ENCODE measurements around the gene DLGAP1.

DNA sequence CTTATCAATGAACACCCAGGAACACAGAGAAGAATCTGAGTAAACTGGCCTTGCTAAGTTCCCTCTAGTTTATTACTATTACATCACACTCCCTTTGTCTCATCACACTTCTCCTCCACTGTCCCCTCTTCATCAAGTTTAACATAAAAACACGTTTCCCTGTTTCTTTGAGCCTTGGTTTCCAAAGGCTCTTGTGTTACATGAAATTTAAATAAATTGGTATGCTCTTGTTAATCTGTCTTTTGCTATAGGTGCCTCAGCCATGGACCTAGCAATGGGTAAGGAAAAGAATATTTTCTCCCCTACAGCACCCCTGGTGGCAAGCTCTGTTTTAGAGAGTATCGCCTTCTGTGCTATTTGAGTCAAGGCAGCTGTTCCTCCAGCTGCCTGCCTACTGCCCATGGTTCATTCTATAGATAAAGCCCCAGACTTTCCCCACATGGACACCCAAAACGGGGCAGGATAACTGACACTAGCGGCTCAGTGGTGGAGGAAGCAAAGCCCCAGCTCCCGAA, 973.4 kb downstream of the DLGAP1 start:
- TF ChIP-seq POLR2AphosphoS5 (IDR thresholded peaks at IDR 0.05; ENCODE audit: low read depth, low read length): no peak
- TF ChIP-seq CEBPB (IDR thresholded peaks at IDR 0.05; ENCODE audit: low read depth, low read length): no peak
- TF ChIP-seq YY1 (IDR thresholded peaks at IDR 0.05; ENCODE audit: low read depth, low read length): 0 out of 2 replicates have a peak, but pooled peaks have one; percentile 5
- no peak for TF ChIP-seq NRF1 (IDR thresholded peaks at IDR 0.05; ENCODE audit: low read depth, low read length)
